WTC11 (cell line): Measurements from ENCODE around the gene PFN1. TPM values are rescaled to one million over a fixed set of nuclear protein-coding genes. Genes with fewer than 3 reads are reported as not detected.

Experiments used
- ATAC-seq: fragments of 200-7000 bp; cut with Tn5 transposase; 2 replicates; pipeline ENCODE4 v1.10.0; 2021; ENCODE audit warnings: mild to moderate bottlenecking, moderate library complexity
- CTCF ChIA-PET: fragments of 300-600 bp; sonication (Branson Sonifier 250); formaldehyde crosslinking; loops from one replicate; lab custom pipeline; 2021; ENCODE audit warnings: antibody characterized with exemption; lab: Charles Lee
- POLR2A ChIA-PET: fragments of 350-600 bp; sonication (Branson Sonifier 250); formaldehyde crosslinking; loops from one replicate; lab custom pipeline; 2021; ENCODE audit warnings: antibody characterized with exemption; lab: Charles Lee
- DNase-seq: peaks from one replicate; pipeline ENCODE4 v3.0.0; 2021; ENCODE audit warnings: low spot score
- H3K27ac Mint-ChIP-seq: 2 replicates; pipeline ENCODE4 v1.8.0; 2021; ENCODE audit warnings: mixed read lengths
- H3K27me3 Mint-ChIP-seq: 2 replicates; pipeline ENCODE4 v1.8.0; 2021; ENCODE audit warnings: low read depth, mild to moderate bottlenecking, moderate library complexity, mixed read lengths
- H3K36me3 Mint-ChIP-seq: 2 replicates; pipeline ENCODE4 v1.8.0; 2021; ENCODE audit warnings: mixed read lengths
- H3K4me1 Mint-ChIP-seq: 2 replicates; pipeline ENCODE4 v1.8.0; 2022; ENCODE audit warnings: mixed read lengths
- H3K4me3 Mint-ChIP-seq: 2 replicates; pipeline ENCODE4 v1.8.0; 2021; ENCODE audit warnings: mild to moderate bottlenecking, moderate library complexity, mixed read lengths
- H3K9me3 Mint-ChIP-seq: 2 replicates; pipeline ENCODE4 v1.8.0; 2021; ENCODE audit warnings: mixed read lengths
- AR ChIP-seq: fragments of 250-450 bp; sonication (Bioruptor Pico); IDR thresholded peaks from 2 replicates; pipeline ENCODE4 v1.9.0; 2021; ENCODE audit warnings: mild to moderate bottlenecking
- ATF6 ChIP-seq: sonication (generic); formaldehyde crosslinking; IDR thresholded peaks from 2 replicates; pipeline ENCODE4 v1.8.1; 2023; ENCODE audit warnings: mild to moderate bottlenecking, missing genetic modification reagents
- ELF4 ChIP-seq: sonication (generic); formaldehyde crosslinking; IDR thresholded peaks from 2 replicates; pipeline ENCODE4 v1.8.1; 2022; ENCODE audit warnings: low read depth, mild to moderate bottlenecking, moderate library complexity, missing genetic modification reagents
- HMGXB4 ChIP-seq: sonication (generic); formaldehyde crosslinking; IDR thresholded peaks from 2 replicates; pipeline ENCODE4 v1.8.1; 2023; ENCODE audit warnings: mild to moderate bottlenecking, moderate library complexity, missing genetic modification reagents
- IRF1 ChIP-seq: sonication (generic); formaldehyde crosslinking; IDR thresholded peaks from 2 replicates; pipeline ENCODE4 v1.8.0; 2023; ENCODE audit warnings: missing genetic modification reagents
- JUN ChIP-seq: sonication (generic); formaldehyde crosslinking; IDR thresholded peaks from 2 replicates; pipeline ENCODE4 v1.8.0; 2023; ENCODE audit warnings: mild to moderate bottlenecking, missing genetic modification reagents
- KAT7 ChIP-seq: sonication (generic); formaldehyde crosslinking; IDR thresholded peaks from 2 replicates; pipeline ENCODE4 v1.8.1; 2023; ENCODE audit warnings: missing genetic modification reagents, mild to moderate bottlenecking, borderline replicate concordance
- NFYB ChIP-seq: sonication (generic); formaldehyde crosslinking; conservative IDR thresholded peaks from 2 replicates; pipeline ENCODE4 v1.8.0; 2022; ENCODE audit warnings: low read depth, missing genetic modification reagents
- OVOL2 ChIP-seq: fragments of 250-450 bp; sonication (Bioruptor Pico); IDR thresholded peaks from 2 replicates; pipeline ENCODE4 v1.9.0; 2021; ENCODE audit warnings: mild to moderate bottlenecking, borderline replicate concordance
- PREB ChIP-seq: sonication (generic); formaldehyde crosslinking; IDR thresholded peaks from 2 replicates; pipeline ENCODE4 v1.8.1; 2022; ENCODE audit warnings: mild to moderate bottlenecking, missing genetic modification reagents, moderate library complexity, borderline replicate concordance
- SMAD4 ChIP-seq: sonication (generic); formaldehyde crosslinking; IDR thresholded peaks from 2 replicates; pipeline ENCODE4 v1.8.0; 2022; ENCODE audit warnings: mild to moderate bottlenecking, missing genetic modification reagents
- SOX15 ChIP-seq: fragments of 250-450 bp; sonication (Bioruptor Pico); IDR thresholded peaks from 2 replicates; pipeline ENCODE4 v1.9.0; 2021; ENCODE audit warnings: mild to moderate bottlenecking
- TEAD4 ChIP-seq: sonication (generic); formaldehyde crosslinking; IDR thresholded peaks from 2 replicates; pipeline ENCODE4 v1.8.0; 2022; ENCODE audit warnings: mild to moderate bottlenecking, missing genetic modification reagents
- ZMAT4 ChIP-seq: fragments of 250-450 bp; sonication (Bioruptor Pico); IDR thresholded peaks from 2 replicates; pipeline ENCODE4 v1.9.0; 2021; ENCODE audit warnings: mild to moderate bottlenecking
- ZNF219 ChIP-seq: sonication (generic); formaldehyde crosslinking; IDR thresholded peaks from 2 replicates; pipeline ENCODE4 v1.8.0; 2023; ENCODE audit warnings: missing genetic modification reagents, mild to moderate bottlenecking, borderline replicate concordance
- ZNF416 ChIP-seq: fragments of 250-450 bp; sonication (Bioruptor Pico); IDR thresholded peaks from 2 replicates; pipeline ENCODE4 v1.9.0; 2021; ENCODE audit warnings: mild to moderate bottlenecking, inconsistent platforms
- total RNA-seq: library from RNA; stranded (reverse); gene quantifications from 3 replicates; pipeline ENCODE4 v1.2.3, GENCODE V29; 2021

Gene PFN1
- total RNA-seq, 1 experiment from 2014 or later: 1,289 TPM

GRCh38 chr17:4913994-4914393 is 34.3 kb downstream of the PFN1 start:
- Mint-ChIP-seq H3K36me3 (no peaks in the 10 kb centered on the region), H3K9me3 (no peaks in the 10 kb centered on the region), H3K4me3 (no peak overlapping the region), H3K4me1 (peaks cover 10% of the 10 kb centered on the region), H3K27ac (no peak overlapping the region), H3K27me3 (no peaks in the 10 kb centered on the region; the same call in 1 of the 2 replicates)
- DNase-seq: no peak
- ChIA-PET POLR2A (no interaction called here), CTCF (interaction anchor here (0.5 to 1.9 kb wide), 3 partner anchors 13 to 149 kb away, joined by 3 to 5 read pairs (median 4); partner anchors contain the start of gene SPAG7)
- no peak for ATAC-seq
- no peak for TF ChIP-seq SMAD4
- no peak for TF ChIP-seq ZMAT4
- TF ChIP-seq OVOL2 (CRISPR knock-in tag): no peak
- TF ChIP-seq ZNF219: no peak
- no peak for TF ChIP-seq NFYB (CRISPR knock-in tag)
- no peak for TF ChIP-seq JUN
- TF ChIP-seq ELF4 (CRISPR knock-in tag): no peak
- no peak for TF ChIP-seq PREB
- TF ChIP-seq AR: no peak
- TF ChIP-seq ZNF416 (CRISPR knock-in tag): no peak
- no peak for TF ChIP-seq IRF1 (CRISPR knock-in tag)
- TF ChIP-seq ATF6 (CRISPR knock-in tag): no peak
- no peak for TF ChIP-seq SOX15 (CRISPR knock-in tag)
- no peak for TF ChIP-seq TEAD4 (CRISPR knock-in tag)
- no peak for TF ChIP-seq KAT7 (CRISPR knock-in tag)
- TF ChIP-seq HMGXB4 (CRISPR knock-in tag): no peak
